GM21360 (cell line): ENCODE results near the gene MBNL3.

Source experiments
- ATAC-seq: cut with Tn5 transposase; IDR thresholded peaks from one replicate; pipeline ENCODE4 v1.9.1; 2021; ENCODE audit warnings: mild to moderate bottlenecking, moderate library complexity; ENCODE audit not compliant: unreplicated experiment

MBNL3 gene, protein sequence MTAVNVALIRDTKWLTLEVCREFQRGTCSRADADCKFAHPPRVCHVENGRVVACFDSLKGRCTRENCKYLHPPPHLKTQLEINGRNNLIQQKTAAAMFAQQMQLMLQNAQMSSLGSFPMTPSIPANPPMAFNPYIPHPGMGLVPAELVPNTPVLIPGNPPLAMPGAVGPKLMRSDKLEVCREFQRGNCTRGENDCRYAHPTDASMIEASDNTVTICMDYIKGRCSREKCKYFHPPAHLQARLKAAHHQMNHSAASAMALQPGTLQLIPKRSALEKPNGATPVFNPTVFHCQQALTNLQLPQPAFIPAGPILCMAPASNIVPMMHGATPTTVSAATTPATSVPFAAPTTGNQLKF

DNA sequence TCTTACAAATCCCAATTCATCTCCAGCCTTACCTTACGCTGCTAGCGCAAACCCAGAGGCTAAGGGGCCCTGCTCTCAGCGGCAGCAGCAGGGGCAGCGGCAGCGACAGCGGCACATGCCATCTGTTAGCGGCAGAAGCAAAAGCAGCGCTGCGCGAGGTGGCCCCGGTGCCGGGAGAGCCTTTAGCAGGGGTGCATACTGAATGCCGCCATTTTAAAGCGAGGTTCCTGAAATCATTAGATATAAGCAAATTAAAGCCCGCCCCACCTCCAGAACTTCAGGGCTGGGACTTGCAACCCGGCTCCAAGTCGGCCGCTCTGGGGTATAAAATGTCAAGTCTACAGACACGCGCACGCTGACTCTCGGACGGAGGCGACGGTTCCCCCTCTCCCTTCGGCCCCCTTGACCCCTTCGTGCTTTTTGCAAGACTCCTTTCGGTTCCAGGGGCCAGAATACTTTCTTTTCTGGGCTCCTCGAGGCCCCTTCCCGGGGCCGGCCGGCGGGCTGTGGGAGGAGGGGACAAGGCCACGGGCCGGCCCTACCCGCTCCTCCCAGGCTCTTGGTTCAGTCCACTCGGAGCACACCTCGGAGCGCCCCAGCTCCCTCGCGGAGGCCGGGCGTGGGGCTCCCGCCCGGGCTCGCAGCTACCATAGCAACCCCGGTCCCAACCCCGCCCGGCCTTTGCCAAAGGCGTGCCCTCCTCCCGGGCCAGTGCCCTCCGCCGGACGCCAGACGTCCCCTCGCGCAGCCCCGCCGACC, at the start of gene MBNL3:
Gene MBNL3, minus strand, starts transcription at position 220 of the 759 bp plus-strand sequence. CDS start 49,427 bp downstream, outside the sequence.
- ATAC-seq: peak; percentile 48

DNA sequence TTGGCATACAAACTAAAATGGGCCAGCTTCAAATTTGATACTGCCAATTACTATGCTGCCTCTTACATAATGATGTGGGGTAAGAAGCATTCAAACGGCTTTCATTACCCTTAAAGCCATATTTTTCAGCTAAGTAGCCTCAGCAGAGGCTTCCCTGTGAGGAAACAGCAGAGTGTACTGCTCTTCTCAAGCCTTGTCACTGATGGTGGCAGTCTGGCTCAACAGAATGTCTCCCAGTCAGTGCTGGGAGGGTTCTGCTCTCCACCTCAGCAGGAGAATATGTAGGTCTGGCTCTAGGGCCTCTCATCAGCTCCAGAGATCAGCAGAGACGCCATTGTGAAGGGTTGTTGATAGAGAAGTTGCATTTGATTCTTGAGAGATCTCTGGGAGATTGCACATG, 44.6 kb upstream of the MBNL3 start:
- ATAC-seq: no peak

DNA sequence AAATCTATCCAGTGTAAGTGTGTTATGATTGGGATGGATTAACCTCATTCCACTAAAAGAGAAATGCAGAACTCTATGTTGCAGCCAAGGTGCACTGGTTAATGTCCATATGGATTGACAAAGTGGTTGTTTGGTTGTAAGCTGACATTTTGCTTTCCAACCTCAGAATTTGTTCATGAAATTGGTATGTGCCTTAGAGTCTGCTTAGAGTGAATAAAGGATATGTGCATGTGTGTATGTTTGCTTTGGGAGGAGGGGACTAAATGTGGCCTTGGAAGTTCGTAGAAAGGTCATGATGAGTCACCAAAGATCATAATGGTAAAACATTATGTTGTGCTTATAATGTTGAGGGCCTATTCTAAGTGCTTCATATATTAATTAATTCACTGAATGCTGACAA, 44.1 kb upstream of the MBNL3 start:
- no peak for ATAC-seq

DNA sequence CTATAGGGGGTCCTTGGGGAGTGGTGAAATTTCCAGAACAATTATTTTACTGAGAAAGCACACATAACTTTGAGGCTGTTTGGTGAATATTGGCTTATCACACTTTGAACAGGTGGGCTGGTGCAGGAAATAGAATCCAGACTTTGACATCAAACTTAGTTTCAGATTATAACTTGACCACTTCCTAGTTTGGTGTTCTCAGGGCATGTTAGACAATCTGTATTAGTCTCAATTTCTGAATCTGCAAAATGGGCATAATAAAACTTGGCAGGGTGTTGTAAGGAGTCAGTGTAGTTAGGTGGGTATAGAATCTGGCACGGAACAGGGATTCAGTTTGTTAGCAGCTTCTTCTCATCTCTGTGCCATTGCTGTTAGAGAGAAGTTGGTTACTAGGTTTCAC, 43.3 kb upstream of the MBNL3 start:
- ATAC-seq: no peak

DNA sequence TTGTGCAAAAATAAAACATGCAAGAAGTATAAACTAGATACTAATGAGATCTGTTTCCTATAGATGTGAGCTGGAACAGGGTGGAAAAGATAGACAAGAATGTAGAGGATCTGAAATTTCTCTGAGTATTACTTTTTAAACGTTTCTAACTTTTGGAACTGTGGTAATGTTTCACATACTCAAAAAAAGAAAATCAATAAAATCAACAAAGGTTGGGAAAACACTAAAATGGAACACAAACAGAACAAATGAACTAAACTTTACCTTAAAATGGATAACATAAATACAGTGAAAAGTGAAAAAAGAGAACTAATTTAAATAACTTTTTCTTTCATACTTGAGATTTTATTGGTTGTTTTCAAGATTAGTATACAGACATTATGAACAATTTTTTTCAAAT, 32.0 kb upstream of the MBNL3 start:
- ATAC-seq: no peak

DNA sequence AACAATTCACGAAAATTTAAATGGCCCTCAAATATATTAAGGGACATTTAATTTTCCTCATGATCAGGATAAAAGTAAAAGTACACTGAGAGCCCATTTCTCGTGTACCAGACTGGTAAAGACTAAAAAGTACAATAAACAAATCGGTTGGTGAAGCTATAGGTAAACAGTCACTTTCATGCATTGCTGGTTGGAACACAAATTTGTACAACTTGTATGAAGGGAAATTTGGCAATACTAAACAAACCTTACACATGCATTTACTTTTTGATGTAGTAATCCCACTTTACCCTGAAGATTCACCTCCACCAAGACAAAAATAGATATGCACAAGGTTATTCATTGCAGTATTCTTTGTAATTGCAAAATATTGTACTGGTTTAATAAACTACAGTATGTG, 31.4 kb upstream of the MBNL3 start:
- ATAC-seq: no peak

DNA sequence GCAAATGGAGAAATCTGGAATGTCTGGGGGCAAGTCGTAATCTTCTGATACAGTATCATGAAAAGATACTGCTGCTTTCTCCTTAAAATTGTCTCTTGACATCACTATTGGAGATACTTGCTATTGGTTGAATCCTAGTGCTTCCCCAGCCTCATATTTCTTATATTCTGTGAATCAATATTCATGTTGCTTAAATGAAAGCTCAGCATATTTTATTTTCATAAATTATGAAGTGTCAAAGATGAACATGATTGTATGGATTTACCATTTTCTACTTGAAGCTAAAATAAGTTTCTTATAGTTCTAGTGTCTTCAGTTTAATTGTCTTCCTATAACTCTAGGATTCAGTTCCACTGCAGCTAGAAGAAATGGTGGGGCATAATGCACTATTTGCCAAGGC, 29.6 kb upstream of the MBNL3 start:
- no peak for ATAC-seq

DNA sequence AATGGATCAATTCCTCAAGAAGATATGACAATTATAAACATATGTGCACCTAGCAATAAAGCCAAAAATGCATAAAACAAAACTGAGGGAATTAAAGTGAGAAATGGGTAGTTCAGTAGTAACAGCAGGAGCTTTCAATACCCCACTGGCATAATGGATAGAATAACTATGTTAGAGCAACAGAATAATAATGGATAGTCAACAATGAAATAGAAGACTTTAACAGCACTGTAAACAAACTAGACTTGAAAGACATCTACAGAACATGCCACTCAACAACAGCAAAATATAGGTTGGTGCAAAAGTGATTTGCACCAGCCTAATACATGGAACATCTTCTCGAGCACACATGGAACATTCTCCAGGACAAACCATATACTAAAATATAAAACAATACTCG, 20.0 kb upstream of the MBNL3 start:
- no peak for ATAC-seq

DNA sequence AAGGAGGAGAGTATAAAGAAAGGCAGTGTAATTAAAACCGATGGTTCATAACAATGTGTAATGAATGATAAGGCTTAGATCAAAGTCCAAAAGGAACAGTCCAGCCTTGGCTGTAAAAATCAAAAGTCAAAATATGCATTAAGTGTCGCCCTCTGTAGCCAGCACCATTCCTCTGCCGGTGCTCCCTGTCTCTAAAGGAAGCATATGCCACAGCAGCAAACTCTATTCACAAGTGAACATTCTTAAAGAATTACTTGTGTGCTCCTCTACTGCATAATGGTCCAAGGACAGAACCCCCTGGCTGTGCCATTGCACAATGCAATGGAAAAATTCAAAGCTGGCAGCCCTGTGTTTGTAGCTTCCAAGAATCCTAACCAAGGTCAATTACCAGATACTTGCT, 16.3 kb upstream of the MBNL3 start:
- ATAC-seq: no peak

DNA sequence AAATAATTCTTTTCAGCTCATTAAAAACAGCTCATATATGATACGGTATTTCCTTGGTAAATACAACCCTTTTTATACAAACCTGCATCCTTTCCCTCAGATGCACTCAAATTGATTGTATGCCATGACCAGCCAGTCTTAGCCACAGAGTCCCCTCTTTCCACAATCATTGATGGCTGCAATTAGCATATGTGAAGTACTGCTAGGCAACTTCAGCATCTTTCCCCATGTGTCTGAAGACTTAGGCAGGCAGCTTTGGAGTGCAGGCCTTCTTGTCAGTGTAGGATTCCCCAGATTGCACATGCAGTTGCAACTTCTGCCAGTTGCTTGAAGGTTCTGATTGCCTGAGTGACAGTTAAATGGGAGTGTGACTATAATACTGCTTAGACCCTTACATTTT, 15.6 kb upstream of the MBNL3 start:
- ATAC-seq: no peak

DNA sequence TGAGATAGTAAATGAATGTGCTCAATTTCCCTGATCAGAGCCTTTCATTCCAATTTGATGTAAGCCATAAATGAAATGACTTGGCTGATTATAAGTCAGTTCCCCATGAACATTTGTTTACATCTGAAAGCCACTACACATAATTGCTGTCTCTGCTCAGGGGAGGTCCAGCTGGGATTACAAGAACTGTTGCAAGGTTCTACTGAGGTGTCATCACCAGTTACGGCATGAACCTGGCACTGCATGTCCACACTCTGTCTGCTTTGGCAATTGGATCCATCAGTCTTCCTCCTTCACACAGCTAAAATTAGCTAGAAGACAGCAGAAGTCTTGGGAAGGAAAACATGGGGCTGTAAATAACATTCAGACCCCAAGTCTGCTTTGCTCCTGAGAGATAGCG, 12.8 kb upstream of the MBNL3 start:
- ATAC-seq: no peak

DNA sequence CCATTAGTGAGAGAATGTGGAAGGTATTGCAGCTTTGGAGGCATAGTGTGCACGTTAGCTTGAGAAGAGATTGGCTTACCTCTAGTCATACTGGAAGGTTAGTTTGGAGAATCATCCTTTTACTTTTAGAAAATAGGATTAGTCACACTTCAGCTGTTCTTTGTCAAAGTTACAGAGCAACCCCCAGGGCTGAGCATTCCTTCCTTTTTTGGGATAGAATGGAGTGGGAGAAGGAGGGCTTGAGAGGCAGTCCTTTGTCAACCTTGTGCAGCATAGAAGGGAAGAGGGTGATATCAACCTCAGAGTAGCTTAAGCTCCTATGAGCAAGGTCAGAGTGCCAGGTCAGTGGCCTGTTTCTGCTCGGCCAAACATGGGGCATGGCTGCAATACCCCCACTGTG, 8.6 kb upstream of the MBNL3 start:
- no peak for ATAC-seq

DNA sequence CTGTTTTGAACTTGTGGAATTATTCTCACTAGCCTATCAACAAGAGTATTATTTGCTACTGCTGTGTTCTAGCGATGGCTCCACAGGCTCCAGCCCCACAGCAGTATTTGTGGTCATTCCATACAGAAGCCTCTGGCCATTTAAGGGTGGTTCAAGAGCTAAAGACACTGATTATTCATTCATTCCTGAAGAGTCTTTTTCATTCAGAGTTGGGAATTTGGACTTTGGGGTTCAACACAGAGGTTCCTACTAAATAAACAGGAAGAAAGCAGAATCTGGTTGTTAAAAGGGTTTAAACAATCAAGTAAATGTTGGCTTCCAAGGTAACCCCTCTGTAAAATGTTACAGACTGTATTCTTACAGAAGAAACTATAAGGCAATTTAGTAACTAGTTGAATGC, 4.3 kb upstream of the MBNL3 start:
- no peak for ATAC-seq

DNA sequence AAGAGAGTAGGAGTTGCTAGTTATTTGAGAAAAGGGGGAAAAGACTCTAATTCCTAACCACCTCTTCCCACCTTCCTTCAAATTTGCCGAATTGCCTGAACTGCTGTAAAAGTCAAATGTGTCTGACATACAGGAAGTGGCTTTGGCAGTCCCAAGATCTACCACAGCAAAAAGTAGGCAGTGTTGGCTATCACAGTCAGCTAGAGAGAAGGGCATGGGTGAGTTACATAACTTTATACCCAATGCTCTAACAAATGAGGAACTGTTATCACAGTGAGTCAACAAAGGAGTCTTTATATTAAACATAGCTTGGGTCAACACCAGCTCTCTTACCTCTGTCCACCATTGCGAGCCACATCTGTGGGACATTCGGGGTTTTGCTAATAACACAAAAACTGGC, 2.4 kb upstream of the MBNL3 start:
- ATAC-seq: peak; percentile 42

DNA sequence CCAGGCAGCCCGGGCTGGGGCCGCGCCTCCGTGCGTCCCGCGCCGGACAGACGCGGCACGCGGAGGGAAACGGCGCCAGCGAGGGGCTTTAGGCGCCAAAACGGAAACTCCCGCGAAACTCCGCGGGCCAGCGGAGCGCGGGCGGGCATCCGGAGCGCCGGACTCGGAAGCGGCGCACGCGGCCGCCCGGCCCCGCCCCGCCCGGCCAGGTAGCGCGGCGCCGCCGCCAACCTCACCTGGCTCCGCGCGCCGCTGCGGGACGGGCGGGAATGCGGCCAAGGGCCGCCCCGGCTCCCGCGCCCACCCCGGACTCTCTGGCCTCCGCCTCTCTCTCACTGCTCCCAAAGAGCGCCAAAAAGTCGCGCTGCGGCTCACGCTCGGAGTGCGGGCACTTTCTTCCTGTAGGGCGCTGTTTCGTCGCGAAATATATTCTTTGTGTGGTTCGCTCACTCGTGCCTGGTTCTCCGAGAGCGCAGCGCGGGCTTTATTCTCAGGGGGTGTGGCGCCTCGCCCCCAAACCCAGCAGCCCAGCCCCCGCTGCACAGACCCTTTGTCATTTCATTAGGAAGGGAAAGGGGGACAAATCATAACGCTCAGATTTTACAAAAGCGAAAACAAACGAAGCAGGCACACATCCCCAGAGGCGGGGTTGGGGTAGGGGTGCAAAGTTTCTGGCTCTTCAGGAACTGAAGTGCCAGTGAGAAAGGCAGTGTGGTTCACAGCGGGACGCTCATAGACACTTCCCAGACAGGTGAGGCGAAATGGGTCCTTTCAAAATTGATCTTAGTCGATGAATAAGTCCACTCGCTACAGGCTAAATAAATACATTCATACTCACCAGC, 961 bp upstream of the MBNL3 start:
- peak; percentile 26 for ATAC-seq

DNA sequence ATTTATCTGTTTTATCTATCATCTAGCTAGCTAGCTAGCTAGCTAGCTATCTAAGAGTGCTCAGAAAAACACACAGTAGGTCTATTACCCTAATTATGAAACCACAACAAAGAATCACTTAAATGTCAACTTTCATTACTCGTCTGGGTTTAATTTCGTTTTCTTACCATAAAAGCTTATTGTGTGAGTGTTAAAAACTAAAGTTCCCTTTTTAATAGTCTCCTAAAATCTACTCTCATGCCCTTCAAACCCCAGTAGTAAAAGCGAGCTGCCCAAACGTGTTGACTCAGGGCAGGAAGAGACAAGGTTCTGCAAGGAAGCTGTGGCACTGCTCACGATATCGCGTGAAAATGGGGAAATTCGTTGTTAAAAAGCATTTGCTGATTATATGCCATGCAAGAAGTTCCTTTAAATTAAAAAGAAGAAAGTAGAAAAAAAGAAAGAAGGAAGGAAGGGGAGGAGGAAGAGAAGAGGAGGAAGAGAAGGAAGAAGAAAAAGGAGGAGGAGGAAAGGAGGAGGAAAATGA, 595 bp downstream of the MBNL3 start:
- ATAC-seq: no peak

DNA sequence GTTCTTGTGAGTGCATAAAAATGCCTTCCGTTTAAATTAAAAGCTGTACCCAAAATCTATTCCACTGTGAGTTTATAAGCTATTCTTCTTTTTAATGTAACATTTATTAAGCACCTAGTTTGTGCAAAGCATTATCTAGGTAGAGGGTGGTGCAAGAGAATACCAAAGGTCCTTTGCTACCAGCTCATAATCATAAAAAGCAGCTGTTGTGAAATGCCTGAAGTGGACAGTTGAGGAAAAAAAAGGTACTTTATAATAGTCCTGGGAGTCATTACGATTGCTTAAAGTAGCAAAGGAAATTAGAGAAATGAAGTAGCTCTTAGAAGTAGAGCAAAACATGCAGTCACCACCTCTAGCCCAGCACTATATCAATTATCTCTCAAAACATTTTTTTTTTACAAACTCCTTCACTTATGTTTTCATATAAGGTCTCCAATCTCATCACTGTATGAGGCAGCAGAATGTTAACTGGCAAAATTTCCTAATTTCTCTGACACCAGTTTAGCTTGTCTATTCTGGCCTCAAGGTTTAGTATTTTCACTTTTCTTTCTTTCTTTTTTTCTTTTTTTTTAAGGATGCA, 2.1 kb downstream of the MBNL3 start:
- no peak for ATAC-seq

DNA sequence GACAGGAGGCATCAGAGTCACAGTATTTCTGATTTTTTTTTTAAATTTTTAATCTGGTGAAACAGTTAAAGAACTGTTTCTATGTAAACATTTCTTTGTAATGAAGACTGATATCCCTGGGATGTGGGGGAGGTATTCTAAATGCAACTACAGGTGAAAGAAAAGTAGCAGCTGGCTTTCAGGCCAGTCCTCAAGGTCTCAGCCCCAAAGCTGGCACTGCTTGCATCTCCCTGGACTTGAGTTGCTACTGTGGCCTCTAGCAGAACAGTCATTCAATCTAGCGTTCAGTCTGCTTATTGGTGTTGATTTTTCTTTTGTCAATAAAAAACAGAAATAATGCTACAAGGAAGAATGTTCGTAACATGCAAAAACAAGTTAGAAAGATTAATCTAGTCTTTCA, 4.9 kb downstream of the MBNL3 start:
- no peak for ATAC-seq

DNA sequence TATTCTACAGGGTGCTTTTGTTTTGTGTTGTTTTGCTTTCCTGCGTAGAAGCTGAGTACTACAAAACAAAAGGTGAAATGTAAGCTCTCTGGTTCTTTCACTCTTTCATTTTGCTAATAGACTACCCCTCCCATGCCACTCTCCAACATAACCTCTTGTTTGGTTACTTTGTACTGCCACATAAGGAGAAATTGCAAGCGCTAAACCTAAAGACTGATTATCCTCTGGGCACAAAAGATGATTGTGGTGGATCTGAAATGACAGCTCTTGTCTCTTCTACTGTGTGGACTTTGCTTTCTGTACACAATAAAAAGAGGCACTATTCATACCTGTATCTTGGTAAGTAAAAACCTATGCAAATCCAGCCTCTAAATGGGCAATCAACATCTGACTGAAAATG, 5.3 kb downstream of the MBNL3 start:
- no peak for ATAC-seq

DNA sequence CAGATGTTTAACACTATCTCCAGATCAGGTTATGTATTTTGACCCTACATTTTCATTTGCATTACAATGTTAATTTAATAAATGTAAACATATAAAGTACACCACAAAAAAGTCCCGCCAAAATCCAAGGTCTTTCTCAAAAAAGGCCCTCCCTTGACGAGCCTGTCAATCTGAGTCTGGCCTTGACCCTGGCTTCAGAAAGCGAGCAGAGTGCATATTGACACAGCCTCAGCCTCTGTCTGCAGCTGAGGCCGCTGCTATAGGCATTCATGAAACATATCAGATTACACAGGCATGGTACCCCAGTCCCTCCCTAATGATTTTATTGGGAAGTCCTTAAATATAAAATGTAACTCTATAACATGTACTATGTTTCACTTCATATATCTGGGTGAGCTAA, 6.2 kb downstream of the MBNL3 start:
- no peak for ATAC-seq

DNA sequence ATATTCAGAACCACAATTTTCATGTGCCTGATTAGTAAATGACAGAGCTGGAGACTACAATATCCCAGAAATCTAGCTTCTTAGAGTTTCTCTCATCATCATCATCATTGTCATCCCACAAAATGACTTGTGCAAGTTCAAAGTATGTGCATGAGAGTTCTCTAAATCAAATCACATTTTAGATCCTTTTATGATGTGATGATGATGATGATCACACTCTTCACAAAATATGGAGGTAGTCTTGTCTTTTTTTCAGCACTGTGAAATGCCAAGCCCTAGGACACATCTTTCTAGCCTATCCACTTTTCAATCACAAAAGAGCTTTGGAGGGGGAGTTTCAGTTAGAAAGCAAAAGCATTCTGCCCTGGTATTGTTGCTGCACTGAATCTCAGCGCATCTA, 7.4 kb downstream of the MBNL3 start:
- no peak for ATAC-seq
